HAP-1 (cell line): ENCODE data around the gene HACL1.

ENCODE experiments used
- DNase-seq, 2 experiments: peaks; one replicate each; pipeline ENCODE4 v3.0.0-alpha.2; 2016 to 2020; ENCODE audit warnings: low spot score in 2 of 2
- H3K27me3 ChIP-seq: fragments of 250-450 bp; sonication (Bioruptor Pico); 2 replicates; pipeline ENCODE4 v1.5.1; 2020; ENCODE audit warnings: low read depth, mild to moderate bottlenecking, moderate library complexity
- H3K36me3 ChIP-seq: fragments of 250-450 bp; sonication (Bioruptor Pico); replicated peaks from 2 replicates; pipeline ENCODE4 v1.5.1; 2020; ENCODE audit warnings: mild to moderate bottlenecking
- H3K4me1 ChIP-seq: fragments of 250-450 bp; sonication (Bioruptor Pico); 2 replicates; pipeline ENCODE4 v1.5.1; 2020; ENCODE audit warnings: mild to moderate bottlenecking
- H3K4me3 ChIP-seq: fragments of 250-450 bp; sonication (Bioruptor Pico); 2 replicates; pipeline ENCODE4 v1.5.1; 2020; ENCODE audit warnings: mild to moderate bottlenecking, moderate library complexity
- H3K9me3 ChIP-seq: fragments of 250-450 bp; sonication (Bioruptor Pico); 2 replicates; pipeline ENCODE4 v1.5.1; 2020; ENCODE audit warnings: mild to moderate bottlenecking, moderate library complexity
- in situ Hi-C: fragments of 300-500 bp; cut with MboI; formaldehyde crosslinking; loops from 3 replicates; pipeline ENCODE4 v1.14.3; 2020; ENCODE audit warnings: low sequenced_read_pairs, inconsistent platforms, mixed read lengths

HACL1 gene

GRCh38 chr3:15581471-15582394, 19.6 kb downstream of the HACL1 start:
- in situ Hi-C loops: no loop called here
- peaks cover 6% of the 10 kb centered on the region; the same call in 1 of the 2 replicates for H3K36me3 ChIP-seq
- DNase-seq: no peak

GRCh38 chr3:15579051-15579450, 22.3 kb downstream of the HACL1 start:
- in situ Hi-C loops: no loop called here
- Histone ChIP-seq H3K9me3 (no peaks in the 10 kb centered on the region), H3K4me3 (no peak overlapping the region), H3K27me3 (no peaks in the 10 kb centered on the region), H3K36me3 (peaks cover 4% of the 10 kb centered on the region), H3K4me1 (no peaks in the 10 kb centered on the region)
- DNase-seq: no peak

More at GRCh38 chr3:15581471-15582394, 19.6 kb downstream of the HACL1 start:
- Histone ChIP-seq H3K27me3 (no peaks in the 10 kb centered on the region), H3K4me1 (no peaks in the 10 kb centered on the region), H3K4me3 (no peak overlapping the region), H3K9me3 (no peaks in the 10 kb centered on the region)

GRCh38 chr3:15578289-15578867, 23.0 kb downstream of the HACL1 start:
- Histone ChIP-seq H3K4me3 (no peak overlapping the region), H3K4me1 (no peaks in the 10 kb centered on the region), H3K36me3 (peaks cover 4% of the 10 kb centered on the region), H3K9me3 (no peaks in the 10 kb centered on the region), H3K27me3 (no peaks in the 10 kb centered on the region)
- in situ Hi-C loops: no loop called here
- DNase-seq: peak in 1 of 2 experiments; percentile 38

GRCh38 chr3:15576475-15576874, 24.9 kb downstream of the HACL1 start:
- no peaks in the 10 kb centered on the region for H3K9me3 ChIP-seq
- H3K4me3 ChIP-seq: no peak overlapping the region
- no peaks in the 10 kb centered on the region for H3K27me3 ChIP-seq
- in situ Hi-C loops: no loop called here
- no peaks in the 10 kb centered on the region for H3K4me1 ChIP-seq
- H3K36me3 ChIP-seq: peaks cover 4% of the 10 kb centered on the region
- no peak for DNase-seq

GRCh38 chr3:15575446-15575845, 25.9 kb downstream of the HACL1 start:
- no peak for DNase-seq
- no peaks in the 10 kb centered on the region for H3K4me1 ChIP-seq
- H3K9me3 ChIP-seq: no peaks in the 10 kb centered on the region
- H3K4me3 ChIP-seq: no peak overlapping the region
- H3K36me3 ChIP-seq: peaks cover 9% of the 10 kb centered on the region
- no peaks in the 10 kb centered on the region for H3K27me3 ChIP-seq
- in situ Hi-C loops: no loop called here

- in situ Hi-C loops: no loop called here
- Histone ChIP-seq H3K36me3 (peaks cover 19% of the 10 kb centered on the region), H3K27me3 (no peaks in the 10 kb centered on the region), H3K4me1 (no peaks in the 10 kb centered on the region), H3K4me3 (no peak overlapping the region), H3K9me3 (no peaks in the 10 kb centered on the region)
- no peak for DNase-seq
These were observed 29.2 kb downstream of the HACL1 start for GRCh38 chr3:15572138-15572537.

GRCh38 chr3:15563190-15563589, 38.2 kb downstream of the HACL1 start:
- Histone ChIP-seq H3K36me3 (peaks cover 26% of the 10 kb centered on the region), H3K4me3 (no peak overlapping the region), H3K27me3 (no peaks in the 10 kb centered on the region), H3K9me3 (no peaks in the 10 kb centered on the region), H3K4me1 (peaks cover 4% of the 10 kb centered on the region)
- no peak for DNase-seq
- in situ Hi-C loops: no loop called here

- in situ Hi-C loops: no loop called here
- H3K36me3 ChIP-seq: peaks cover 20% of the 10 kb centered on the region
- DNase-seq: no peak
- H3K27me3 ChIP-seq: no peaks in the 10 kb centered on the region
- peaks cover 4% of the 10 kb centered on the region for H3K4me1 ChIP-seq
- H3K4me3 ChIP-seq: no peak overlapping the region
- no peaks in the 10 kb centered on the region for H3K9me3 ChIP-seq
These were observed 38.8 kb downstream of the HACL1 start for GRCh38 chr3:15562560-15562959.

- in situ Hi-C loops: no loop called here
- H3K4me1 ChIP-seq: peaks cover 4% of the 10 kb centered on the region
- H3K9me3 ChIP-seq: no peaks in the 10 kb centered on the region
- DNase-seq: no peak
- H3K27me3 ChIP-seq: no peaks in the 10 kb centered on the region
- H3K36me3 ChIP-seq: peaks cover 10% of the 10 kb centered on the region
- no peak overlapping the region for H3K4me3 ChIP-seq
These were observed 42.8 kb downstream of the HACL1 start for GRCh38 chr3:15558581-15558980.

- H3K36me3 ChIP-seq: peaks cover 4% of the 10 kb centered on the region
- H3K27me3 ChIP-seq: no peaks in the 10 kb centered on the region
- no peak overlapping the region for H3K4me3 ChIP-seq
- H3K9me3 ChIP-seq: no peaks in the 10 kb centered on the region
- peaks cover 4% of the 10 kb centered on the region for H3K4me1 ChIP-seq
- peak in 1 of 2 experiments; percentile 35 for DNase-seq
- in situ Hi-C loops: no loop called here
These were observed 43.8 kb downstream of the HACL1 start for GRCh38 chr3:15557511-15557946.

- H3K4me3 ChIP-seq: no peak overlapping the region
- 0 out of 2 replicates have a peak, but pooled peaks cover 3% of the 10 kb centered on the region for H3K36me3 ChIP-seq
- H3K9me3 ChIP-seq: no peaks in the 10 kb centered on the region
- H3K4me1 ChIP-seq: peaks cover 4% of the 10 kb centered on the region
- no peak for DNase-seq
- no peaks in the 10 kb centered on the region for H3K27me3 ChIP-seq
- in situ Hi-C loops: no loop called here
These were observed 44.9 kb downstream of the HACL1 start for GRCh38 chr3:15556512-15556911.

- in situ Hi-C loops: no loop called here
These were observed 47.6 kb downstream of the HACL1 start for GRCh38 chr3:15553749-15554148.

GRCh38 chr3:15551902-15552301, 49.5 kb downstream of the HACL1 start:
- Histone ChIP-seq H3K9me3 (no peaks in the 10 kb centered on the region), H3K4me3 (no peak overlapping the region), H3K4me1 (no peaks in the 10 kb centered on the region), H3K36me3 (no peaks in the 10 kb centered on the region), H3K27me3 (no peaks in the 10 kb centered on the region)
- in situ Hi-C loops: no loop called here
- no peak for DNase-seq

More at GRCh38 chr3:15553749-15554148, 47.6 kb downstream of the HACL1 start:
- no peak for DNase-seq
- Histone ChIP-seq H3K4me3 (no peak overlapping the region), H3K27me3 (no peaks in the 10 kb centered on the region), H3K36me3 (no peaks in the 10 kb centered on the region), H3K4me1 (no peaks in the 10 kb centered on the region), H3K9me3 (no peaks in the 10 kb centered on the region)

- no peak for DNase-seq
- Histone ChIP-seq H3K9me3 (no peaks in the 10 kb centered on the region), H3K27me3 (peaks cover 5% of the 10 kb centered on the region; the same call in 1 of the 2 replicates), H3K4me1 (no peaks in the 10 kb centered on the region), H3K36me3 (no peaks in the 10 kb centered on the region), H3K4me3 (no peak overlapping the region)
- in situ Hi-C loops: no loop called here
These were observed 51.5 kb downstream of the HACL1 start for GRCh38 chr3:15549846-15550245.
